Calu3 (cell line): ENCODE results near the gene CHN2. TPM values are rescaled to one million over a fixed set of nuclear protein-coding genes. Genes with fewer than 3 reads are reported as not detected.

ENCODE experiments used
- BruUV-seq: library from RNA; stranded (reverse); fragments of 400-500 nt; replicated peaks from 2 replicates; lab custom pipeline; 2021; lab: Mats Ljungman, UMichigan
- CTCF ChIA-PET: fragments of 300-600 bp; sonication (Branson Sonifier 250); formaldehyde crosslinking; loops from one replicate; lab custom pipeline; 2022; ENCODE audit warnings: antibody characterized with exemption; lab: Charles Lee
- DNase-seq: peaks from one replicate; pipeline ENCODE4 v3.0.0; 2022
- H3K27ac Mint-ChIP-seq: one replicate; pipeline ENCODE4 v1.8.0; 2022; ENCODE audit warnings: mixed read lengths; ENCODE audit not compliant: unreplicated experiment
- H3K27me3 Mint-ChIP-seq: one replicate; pipeline ENCODE4 v1.8.0; 2022; ENCODE audit warnings: mixed read lengths; ENCODE audit not compliant: unreplicated experiment
- H3K36me3 Mint-ChIP-seq: one replicate; pipeline ENCODE4 v1.8.0; 2022; ENCODE audit warnings: mild to moderate bottlenecking, moderate library complexity, mixed read lengths; ENCODE audit not compliant: insufficient read depth, unreplicated experiment
- H3K4me1 Mint-ChIP-seq: one replicate; pipeline ENCODE4 v1.8.0; 2022; ENCODE audit warnings: mild to moderate bottlenecking, low read depth, mixed read lengths; ENCODE audit not compliant: unreplicated experiment
- H3K4me3 Mint-ChIP-seq: one replicate; pipeline ENCODE4 v1.8.0; 2022; ENCODE audit warnings: mild to moderate bottlenecking, low read depth, moderate library complexity, mixed read lengths; ENCODE audit not compliant: unreplicated experiment
- H3K9me3 Mint-ChIP-seq: one replicate; pipeline ENCODE4 v1.8.0; 2022; ENCODE audit warnings: low read depth, mixed read lengths; ENCODE audit not compliant: unreplicated experiment
- CTCF ChIP-seq: fragments of 200-600 bp; IDR thresholded peaks from one replicate; pipeline ENCODE4 v1.8.0; 2022; ENCODE audit warnings: antibody characterized with exemption; ENCODE audit not compliant: unreplicated experiment
- intact Hi-C: fragments of 100-400 bp; cut with micrococcal nuclease; formaldehyde crosslinking; loops from one replicate; pipeline ENCODE4 v1.10.0; 2022; ENCODE audit not compliant: unreplicated experiment
- total RNA-seq: library from RNA; stranded (reverse); gene quantifications from 2 replicates; pipeline ENCODE4 v1.2.3, GENCODE V29; 2022

Gene CHN2
- total RNA-seq, 1 experiment from 2014 or later, result 12.4 TPM

- CTCF ChIA-PET, result no interaction called here
- no peaks in the 10 kb centered on the region for H3K27me3 Mint-ChIP-seq
- no peaks in the 10 kb centered on the region for H3K36me3 Mint-ChIP-seq
- intact Hi-C loops, result no loop called here
- DNase-seq, result no peak
- TF ChIP-seq CTCF, result no peak
- no peak overlapping the region for H3K4me3 Mint-ChIP-seq
- no peaks in the 10 kb centered on the region for H3K9me3 Mint-ChIP-seq
- no peak overlapping the region for H3K27ac Mint-ChIP-seq
- BruUV-seq, result no TSS peak
- peaks cover 5% of the 10 kb centered on the region for H3K4me1 Mint-ChIP-seq
Observed at GRCh38 chr7:29234438-29234837, 39.9 kb downstream of the CHN2 start.

GRCh38 chr7:29236071-29236580 is 41.6 kb downstream of the CHN2 start:
- H3K27me3 Mint-ChIP-seq, result no peaks in the 10 kb centered on the region
- H3K36me3 Mint-ChIP-seq, result no peaks in the 10 kb centered on the region
- intact Hi-C loops, result loop anchor here (5.0 kb wide), 1 partner anchor 71 kb away; no protein-coding TSS in a partner anchor
- no peak for TF ChIP-seq CTCF
- no peak for DNase-seq
- CTCF ChIA-PET, result interaction anchor here (0.6 to 0.7 kb wide), 2 partner anchors 65 to 327 kb away, joined by 3 read pairs; no protein-coding TSS in a partner anchor
- H3K4me1 Mint-ChIP-seq, result peaks cover 5% of the 10 kb centered on the region
- no TSS peak for BruUV-seq
- H3K4me3 Mint-ChIP-seq, result no peak overlapping the region
- H3K9me3 Mint-ChIP-seq, result no peaks in the 10 kb centered on the region
- no peak overlapping the region for H3K27ac Mint-ChIP-seq

- BruUV-seq, result no TSS peak
- H3K4me3 Mint-ChIP-seq, result no peak overlapping the region
- H3K36me3 Mint-ChIP-seq, result no peaks in the 10 kb centered on the region
- intact Hi-C loops, result loop anchor here (5.0 kb wide), 1 partner anchor 71 kb away; no protein-coding TSS in a partner anchor
- no peaks in the 10 kb centered on the region for H3K27me3 Mint-ChIP-seq
- H3K9me3 Mint-ChIP-seq, result no peaks in the 10 kb centered on the region
- DNase-seq, result no peak
- H3K4me1 Mint-ChIP-seq, result peaks cover 5% of the 10 kb centered on the region
- CTCF ChIA-PET, result interaction anchor here (0.6 to 0.7 kb wide), 2 partner anchors 64 to 327 kb away, joined by 3 read pairs; no protein-coding TSS in a partner anchor
- no peak overlapping the region for H3K27ac Mint-ChIP-seq
- TF ChIP-seq CTCF, result no peak
Observed at GRCh38 chr7:29236649-29237048, 42.1 kb downstream of the CHN2 start.

- no TSS peak for BruUV-seq
- no peaks in the 10 kb centered on the region for H3K27me3 Mint-ChIP-seq
- H3K4me1 Mint-ChIP-seq, result peaks cover 5% of the 10 kb centered on the region
- no peak for DNase-seq
- no peaks in the 10 kb centered on the region for H3K9me3 Mint-ChIP-seq
- no peaks in the 10 kb centered on the region for H3K36me3 Mint-ChIP-seq
- TF ChIP-seq CTCF, result no peak
- no peak overlapping the region for H3K4me3 Mint-ChIP-seq
- intact Hi-C loops, result loop anchor here (5.0 kb wide), 1 partner anchor 70 kb away; no protein-coding TSS in a partner anchor
- CTCF ChIA-PET, result interaction anchor here (0.7 kb wide), 1 partner anchor 9 kb away, joined by 5 read pairs; no protein-coding TSS in a partner anchor
- no peak overlapping the region for H3K27ac Mint-ChIP-seq
Observed at GRCh38 chr7:29237489-29237888, 42.9 kb downstream of the CHN2 start.
